Measurements from ENCODE around the gene HOXB7.

Gene HOXB7

DNA sequence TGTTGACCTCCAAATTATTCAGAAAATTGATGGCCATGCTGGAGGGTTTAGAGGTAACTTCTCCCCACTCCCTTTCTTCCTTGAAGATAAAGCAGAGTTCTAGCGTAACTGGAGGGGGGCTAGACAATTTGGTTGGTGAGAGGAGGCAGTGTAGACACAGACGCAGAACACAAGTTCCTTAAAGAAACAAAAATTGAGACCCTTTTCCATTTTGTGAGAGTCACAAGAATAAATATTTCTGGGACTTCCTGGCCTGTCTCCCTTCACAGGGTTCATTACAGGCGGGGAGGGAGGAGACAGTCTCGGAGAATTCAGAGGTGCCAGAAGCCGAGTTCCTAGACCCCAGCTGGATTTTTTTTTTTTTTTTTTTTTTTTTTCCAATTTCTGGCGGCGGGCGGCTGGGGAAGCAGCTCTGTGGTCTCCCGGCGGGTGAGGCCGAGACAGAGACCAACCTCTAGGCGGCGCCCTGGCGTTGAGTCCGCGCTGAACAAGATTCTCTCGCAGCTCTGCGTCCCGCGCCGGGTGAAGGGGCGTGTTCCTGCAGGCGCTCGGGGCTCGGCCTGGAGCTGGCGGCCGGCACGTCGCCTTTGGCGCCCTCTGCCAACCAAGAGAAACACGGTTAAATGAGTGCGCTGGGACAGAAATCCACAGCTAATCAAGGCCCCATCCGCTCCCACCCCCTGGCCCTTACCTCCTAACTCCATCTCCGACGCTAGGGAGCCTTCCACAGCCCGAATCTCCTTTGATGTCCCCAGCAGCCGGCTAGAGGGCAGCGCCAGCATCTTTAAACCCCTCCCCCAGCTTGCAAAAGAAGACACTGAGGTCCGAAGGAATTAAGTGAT is 25.6 kb upstream of the HOXB7 start:
- no peak for DNase-seq

- no peak for DNase-seq
These were observed 23.8 kb upstream of the HOXB7 start for GRCh38 chr17:48634493-48635208.

DNA sequence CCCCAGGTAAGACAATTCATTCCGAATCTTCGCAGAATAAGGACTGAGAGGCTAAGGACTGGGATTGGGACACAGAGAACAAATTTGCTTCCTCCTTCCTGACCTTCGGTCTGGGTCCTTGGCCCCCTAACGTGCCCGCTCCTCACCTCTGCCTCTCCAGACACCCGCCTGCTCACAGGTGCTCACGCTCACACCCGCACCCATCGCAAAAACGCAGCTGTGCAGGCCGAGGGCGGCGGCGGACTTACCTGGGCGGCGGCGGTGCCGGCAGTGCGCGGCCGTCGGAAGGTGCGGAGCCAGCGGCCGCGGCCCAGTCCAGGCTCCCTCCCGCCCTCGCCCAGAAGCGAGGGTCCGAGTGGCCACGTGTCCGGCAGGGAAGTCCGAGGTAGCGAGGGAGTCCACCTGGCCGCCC is 22.5 kb upstream of the HOXB7 start:
- DNase-seq, result no peak

GRCh38 chr17:48632579-48633265 is 21.9 kb upstream of the HOXB7 start:
- no peak for DNase-seq

DNA sequence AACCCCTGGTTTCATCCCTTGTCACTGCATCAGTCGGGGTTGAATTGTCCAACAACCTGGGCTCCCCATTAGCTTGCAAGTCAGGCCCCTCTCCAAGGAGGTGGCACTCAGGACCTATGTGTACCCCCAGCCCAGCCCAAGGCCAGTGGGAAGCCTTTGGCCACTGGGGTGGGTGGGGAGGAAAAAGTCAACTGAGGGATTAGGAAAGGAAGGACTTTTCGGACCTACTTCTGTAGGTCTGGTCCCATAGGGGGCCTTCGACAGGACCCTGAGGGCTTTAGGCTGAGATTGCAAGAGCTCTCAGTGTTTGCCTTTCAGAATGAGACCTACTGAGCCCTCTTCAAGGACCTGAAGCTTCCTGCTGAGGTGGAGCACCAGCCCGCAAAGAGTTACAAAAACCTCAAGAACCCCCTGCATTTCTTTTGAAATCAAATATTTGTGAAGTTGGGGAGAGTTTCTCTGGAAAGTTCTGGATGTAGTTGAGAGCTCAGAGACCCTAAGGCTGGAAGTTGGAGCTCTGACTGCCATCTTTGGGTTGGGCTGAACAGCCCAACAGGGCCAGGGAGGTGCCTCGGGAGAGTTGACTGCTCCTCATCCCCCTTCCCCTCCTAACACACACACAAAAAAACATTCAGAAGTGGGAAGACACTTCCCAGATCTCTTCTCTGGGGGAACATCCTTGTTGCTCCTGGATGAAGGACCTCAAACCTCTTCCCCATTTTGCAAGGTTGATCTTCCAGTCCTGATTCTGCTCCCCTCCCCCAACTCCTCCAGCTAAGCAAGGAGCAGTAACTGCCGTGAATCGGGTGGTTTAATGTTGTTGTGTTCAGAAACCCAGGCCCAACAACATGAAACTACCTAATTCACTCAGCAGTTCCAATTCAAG is 21.1 kb upstream of the HOXB7 start:
- DNase-seq, result no peak

- no peak for DNase-seq
These were observed 20.3 kb upstream of the HOXB7 start for GRCh38 chr17:48630925-48631692.

DNA sequence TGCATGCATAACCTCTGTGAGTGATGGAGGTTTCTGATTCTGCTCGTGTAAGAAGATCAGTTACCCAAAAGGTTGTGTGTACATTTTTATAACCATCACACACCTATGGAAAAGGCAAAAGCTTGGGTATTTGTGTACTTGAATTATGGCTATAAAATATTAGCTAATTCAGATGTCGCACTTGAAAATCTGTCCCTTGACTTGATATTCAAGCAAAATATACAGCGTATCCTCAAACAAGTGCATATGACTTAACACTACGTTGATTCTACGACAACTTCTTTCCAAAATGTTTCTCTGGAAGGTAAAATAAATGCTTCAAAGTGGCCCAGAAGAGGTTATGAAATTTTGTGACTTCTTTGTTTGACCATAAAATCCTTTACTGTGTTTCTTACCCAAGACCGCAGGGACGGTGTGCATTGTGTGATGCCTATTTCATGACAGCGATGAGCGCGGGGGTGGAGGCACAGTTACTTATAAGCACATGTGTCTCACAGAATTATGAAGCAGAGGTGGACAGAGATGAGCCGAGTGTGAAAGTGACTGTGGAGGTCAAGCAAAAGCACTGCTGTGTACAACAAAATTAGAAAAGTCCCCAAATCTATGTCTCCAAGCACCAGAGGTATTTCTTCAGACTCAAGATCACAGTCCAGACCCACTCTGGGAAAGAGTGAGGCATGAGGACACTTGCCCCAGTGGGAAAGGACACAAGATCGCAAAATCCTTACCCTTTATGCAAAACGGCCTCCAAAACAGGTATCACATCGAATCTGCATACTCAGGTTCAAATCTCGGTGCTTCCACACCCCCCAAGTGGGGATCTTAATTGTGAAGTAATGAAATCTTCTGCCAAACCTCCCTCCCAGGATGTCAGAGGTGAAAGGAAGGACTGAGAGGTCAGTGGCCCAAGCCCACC is 19.4 kb upstream of the HOXB7 start:
- DNase-seq, result no peak

DNA sequence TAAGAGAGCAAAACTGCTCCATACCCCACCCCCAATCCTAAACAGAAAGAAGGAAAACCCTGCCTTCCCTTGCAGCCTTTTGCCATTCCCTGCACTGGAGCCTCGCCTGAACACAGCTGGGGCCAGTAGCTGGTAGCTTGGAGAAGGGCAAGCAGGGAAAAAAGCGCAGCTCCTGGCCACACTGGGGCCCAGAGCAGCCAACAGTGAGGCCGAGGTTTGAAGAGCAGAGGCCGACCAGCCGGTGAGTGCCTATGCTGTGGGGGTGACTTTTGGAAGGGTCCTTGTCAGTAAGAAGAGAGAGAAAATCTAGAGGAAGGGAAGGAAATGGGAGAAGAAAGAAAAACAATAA is 18.6 kb upstream of the HOXB7 start:
- no peak for DNase-seq

- DNase-seq, result no peak
These were observed 18.0 kb upstream of the HOXB7 start for GRCh38 chr17:48628649-48629410.

DNA sequence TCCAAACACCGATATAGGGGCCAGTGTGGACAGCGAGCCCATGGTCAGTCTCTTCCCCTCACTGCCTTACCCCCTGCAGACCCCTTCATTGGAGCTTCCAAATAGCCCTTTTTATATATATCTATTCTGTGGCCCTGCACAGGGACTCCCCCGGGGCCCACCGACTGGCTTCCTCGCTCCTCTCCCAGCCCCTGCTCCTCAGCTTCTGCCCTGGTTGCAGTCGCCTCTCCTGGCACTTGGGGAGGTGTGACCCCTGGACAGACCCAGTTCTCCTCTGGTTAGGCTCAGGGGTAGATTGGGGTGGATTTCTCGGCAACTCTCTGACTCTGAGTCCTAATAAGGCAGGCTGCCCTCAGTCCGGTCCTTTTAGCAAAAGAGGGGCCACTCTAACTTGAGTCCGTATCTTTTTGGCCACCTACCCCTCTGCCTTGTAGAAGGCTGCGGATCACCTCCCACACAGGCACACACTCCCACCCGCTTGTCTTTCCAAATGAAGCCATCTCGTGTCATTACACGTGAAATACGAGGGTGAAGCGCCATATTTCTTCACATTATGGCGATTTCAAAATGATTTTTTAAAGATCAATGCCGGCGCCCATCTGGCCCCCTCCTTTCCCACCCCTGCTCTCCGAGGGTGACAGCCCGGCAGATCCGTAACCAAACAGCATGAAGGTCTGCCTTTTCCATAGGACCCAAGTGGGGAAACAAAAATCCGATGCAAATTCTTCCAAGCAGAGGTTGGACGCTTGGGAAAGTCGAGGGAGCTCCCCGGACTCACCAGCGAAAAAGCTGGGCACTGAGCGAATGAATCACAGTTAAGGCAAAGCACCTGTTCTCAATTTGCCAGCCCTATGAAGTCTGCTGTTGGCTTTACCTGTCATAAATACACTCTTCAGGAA is 17.1 kb upstream of the HOXB7 start:
- no peak for DNase-seq

DNA sequence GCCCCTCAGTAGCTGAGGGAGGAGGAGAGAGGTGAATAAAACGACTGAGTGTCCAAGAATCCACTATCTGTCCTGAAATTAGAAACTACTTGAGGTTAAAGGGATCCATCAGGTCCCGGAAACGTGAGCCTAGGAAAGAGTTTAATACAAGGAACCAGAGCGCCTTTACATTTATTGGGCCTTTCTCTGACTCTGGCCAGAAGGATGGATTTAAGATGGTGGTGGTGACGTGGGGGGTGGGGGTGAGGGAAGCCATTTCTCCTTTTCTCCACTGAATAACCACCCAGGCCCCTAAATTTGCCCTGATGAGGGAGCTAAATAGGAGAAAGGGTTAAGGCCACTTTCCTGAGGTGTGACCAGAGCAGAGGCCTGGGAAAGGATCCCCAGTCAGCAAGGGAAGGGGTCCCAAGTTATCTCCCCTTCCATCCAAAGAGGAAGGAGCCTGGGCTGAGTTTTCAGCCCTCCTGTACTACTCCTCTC is 16.3 kb upstream of the HOXB7 start:
- DNase-seq, result no peak

DNA sequence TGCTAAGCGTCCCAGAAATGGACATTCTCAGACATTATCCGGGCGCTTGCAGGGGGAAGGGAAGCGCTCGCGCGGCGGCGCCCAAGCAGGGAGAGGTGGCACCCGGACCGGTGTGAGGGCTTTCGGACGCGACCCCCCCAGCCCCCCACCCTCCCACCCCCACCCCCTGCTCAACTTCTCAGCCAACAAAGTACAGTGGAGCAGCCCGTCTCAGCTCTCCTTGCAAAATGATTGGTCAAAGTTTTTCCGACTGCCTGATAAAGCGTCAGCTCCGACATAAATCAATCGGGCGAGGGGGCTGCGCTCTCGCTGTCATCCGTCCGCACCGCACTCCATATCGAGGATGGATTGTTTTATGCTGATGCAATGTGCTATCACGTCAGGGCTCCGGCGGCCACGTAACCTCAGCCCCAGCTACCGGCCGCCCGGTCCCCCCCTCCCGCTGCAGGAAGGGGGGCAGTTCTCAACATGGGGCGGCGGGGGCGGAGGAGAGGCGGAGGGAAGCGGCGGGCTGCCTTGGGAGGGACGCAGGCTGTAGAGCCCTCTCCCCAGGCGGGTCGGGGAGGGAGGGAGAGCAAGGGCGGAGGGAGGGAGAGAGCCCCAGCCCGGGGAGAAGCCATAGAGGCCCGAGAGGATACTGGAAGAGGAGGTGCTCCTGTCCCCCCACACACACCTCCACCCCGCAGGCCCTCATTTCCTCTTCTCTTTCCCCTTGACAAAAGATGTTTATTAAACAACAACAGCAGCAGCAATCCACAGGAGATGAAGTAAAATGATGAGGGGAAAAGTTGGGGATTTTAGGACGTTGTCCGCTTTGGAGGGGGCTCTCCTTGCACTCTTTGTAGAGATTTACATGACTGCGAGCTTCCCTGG is 15.7 kb upstream of the HOXB7 start, which contains the start of gene HOXB9:
Gene HOXB9 (minus strand): TSS at position 114 of the 873 bp plus-strand sequence. CDS start 89 bp downstream, at position 25.
- peak; percentile 1 to 35 for DNase-seq

GRCh38 chr17:48625495-48626244 is 14.9 kb upstream of the HOXB7 start:
- peak in 1 of 2 experiments; percentile 10 for DNase-seq

GRCh38 chr17:48624544-48625494 is 14.0 kb upstream of the HOXB7 start:
- DNase-seq, result no peak

DNA sequence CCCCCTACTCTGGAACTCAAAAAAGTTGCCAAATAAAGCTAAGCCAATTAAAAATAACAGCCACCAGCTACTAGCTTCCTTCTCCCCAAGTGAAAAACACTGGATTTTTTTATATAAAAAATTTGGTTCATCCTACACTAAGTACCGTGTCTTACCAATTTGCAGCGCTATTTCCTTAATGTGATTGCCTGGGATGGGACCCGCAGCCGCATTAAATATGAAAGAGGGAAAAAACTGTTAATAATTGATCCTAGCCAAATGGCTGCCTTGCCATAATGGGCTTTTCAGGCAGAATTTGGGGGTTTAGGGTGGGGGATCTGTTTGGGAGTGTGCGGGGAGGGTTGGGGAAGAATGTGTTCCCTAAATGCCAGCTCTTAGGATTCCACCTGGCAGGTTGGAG is 13.3 kb upstream of the HOXB7 start:
- DNase-seq, result no peak

DNA sequence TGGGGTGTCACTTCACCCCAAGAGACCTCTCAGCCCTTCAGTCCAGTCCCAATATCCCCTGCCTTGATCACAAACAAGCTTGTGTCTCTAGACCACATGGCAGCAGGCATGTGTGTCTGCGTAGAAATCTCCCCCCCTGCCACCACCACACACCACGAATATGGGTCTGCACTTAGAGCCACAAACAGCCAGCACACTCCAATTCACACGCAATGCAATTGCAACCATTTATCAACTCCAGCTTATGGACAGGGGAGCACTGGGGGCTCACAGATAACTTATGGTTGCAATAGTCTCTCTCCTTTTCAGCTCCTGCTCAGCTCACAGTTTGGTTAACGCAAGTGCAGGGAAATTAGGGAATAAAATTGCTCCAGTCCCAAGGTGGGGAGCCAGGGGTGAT is 12.8 kb upstream of the HOXB7 start:
- DNase-seq, result no peak
